ENCODE measurements around the gene PDE7B.

Gene PDE7B

GRCh38 chr6:135828021-135828420 is 23.5 kb upstream of the PDE7B start:
- no peak for TF ChIP-seq CTCF (IDR thresholded peaks at IDR 0.05)
- no peak for DNase-seq (ENCODE audit: low spot score)
- H3K4me3 ChIP-seq, result no peak overlapping the region

GRCh38 chr6:135830452-135830881 is 21.0 kb upstream of the PDE7B start:
- no peak overlapping the region for H3K4me3 ChIP-seq
- H3K27ac ChIP-seq, result no peak overlapping the region
- no peak for DNase-seq (ENCODE audit: low spot score)
- no peak for TF ChIP-seq CTCF (IDR thresholded peaks at IDR 0.05)

More at GRCh38 chr6:135828021-135828420, 23.5 kb upstream of the PDE7B start:
- no peak overlapping the region for H3K27ac ChIP-seq

GRCh38 chr6:135831016-135831415 is 20.5 kb upstream of the PDE7B start:
- no peak for TF ChIP-seq CTCF (IDR thresholded peaks at IDR 0.05)
- no peak for DNase-seq (ENCODE audit: low spot score)
- Histone ChIP-seq H3K27ac (no peak overlapping the region), H3K4me3 (no peak overlapping the region)

- no peak for DNase-seq (ENCODE audit: low spot score)
- TF ChIP-seq CTCF (IDR thresholded peaks at IDR 0.05), result no peak
- no peak overlapping the region for H3K27ac ChIP-seq
- H3K4me3 ChIP-seq, result no peak overlapping the region
These were observed 19.3 kb upstream of the PDE7B start for GRCh38 chr6:135832166-135832565.

GRCh38 chr6:135833771-135834170 is 17.7 kb upstream of the PDE7B start:
- Histone ChIP-seq H3K27ac (no peak overlapping the region), H3K4me3 (no peak overlapping the region)
- no peak for TF ChIP-seq CTCF (IDR thresholded peaks at IDR 0.05)
- DNase-seq (ENCODE audit: low spot score), result no peak

GRCh38 chr6:135837735-135838449 is 13.6 kb upstream of the PDE7B start:
- no peak for TF ChIP-seq CTCF (IDR thresholded peaks at IDR 0.05)

GRCh38 chr6:135839121-135839520 is 12.4 kb upstream of the PDE7B start:
- no peak for TF ChIP-seq CTCF (IDR thresholded peaks at IDR 0.05)
- no peak overlapping the region for H3K27ac ChIP-seq
- DNase-seq (ENCODE audit: low spot score), result no peak
- no peak overlapping the region for H3K4me3 ChIP-seq

More at GRCh38 chr6:135837735-135838449, 13.6 kb upstream of the PDE7B start:
- Histone ChIP-seq H3K27ac (no peak overlapping the region), H3K4me3 (no peak overlapping the region)
- DNase-seq (ENCODE audit: low spot score), result no peak
